H9 (cell line): ENCODE data around the gene BIRC6. TPM values are rescaled to one million over a fixed set of nuclear protein-coding genes. Genes with fewer than 3 reads are reported as not detected.
"Not testable (repeated sequence)": the region's sequence is repeated elsewhere in the genome, so short reads cannot be mapped to it uniquely, and the experiment has no call there.

Experiments used
- DNase-seq: peaks from one replicate; pipeline ENCODE4 v3.0.0-alpha.2; 2017
- H2AFZ ChIP-seq: one replicate; pipeline ENCODE4 v1.6.1; 2013; ENCODE audit warnings: mild to moderate bottlenecking, low read length, control low read depth, moderate library complexity
- H2AK5ac ChIP-seq: 2 replicates; pipeline ENCODE4 v1.6.1; 2013; ENCODE audit warnings: low read length, control low read depth, mixed read lengths; ENCODE audit not compliant: insufficient read length
- H2BK120ac ChIP-seq: one replicate; pipeline ENCODE4 v1.6.1; 2013; ENCODE audit warnings: low read depth, mild to moderate bottlenecking, low read length, control low read depth, inconsistent platforms; ENCODE audit not compliant: poor library complexity, severe bottlenecking
- H2BK12ac ChIP-seq: 2 replicates; pipeline ENCODE4 v1.6.1; 2013; ENCODE audit warnings: low read length, control low read depth, mixed read lengths, low read depth; ENCODE audit not compliant: insufficient read length
- H2BK15ac ChIP-seq: 2 replicates; pipeline ENCODE4 v1.6.1; 2013; ENCODE audit warnings: low read depth, low read length, control low read depth
- H2BK20ac ChIP-seq: one replicate; pipeline ENCODE4 v1.6.1; 2013; ENCODE audit warnings: low read depth, mild to moderate bottlenecking, low read length, control low read depth, inconsistent platforms; ENCODE audit not compliant: poor library complexity, severe bottlenecking
- H2BK5ac ChIP-seq: 2 replicates; pipeline ENCODE4 v1.6.1; 2013; ENCODE audit warnings: low read length, control low read depth, mixed read lengths; ENCODE audit not compliant: insufficient read length
- H3K14ac ChIP-seq: 2 replicates; pipeline ENCODE4 v1.6.1; 2013; ENCODE audit warnings: low read length, control low read depth; ENCODE audit not compliant: insufficient read depth
- H3K18ac ChIP-seq: 2 replicates; pipeline ENCODE4 v1.6.1; 2013; ENCODE audit warnings: low read depth, mild to moderate bottlenecking, mixed read lengths, low read length, control low read depth; ENCODE audit not compliant: insufficient read length
- H3K23ac ChIP-seq: 2 replicates; pipeline ENCODE4 v1.6.1; 2013; ENCODE audit warnings: low read length, control low read depth, mixed read lengths, low read depth; ENCODE audit not compliant: insufficient read length
- H3K23me2 ChIP-seq: 2 replicates; pipeline ENCODE4 v1.6.1; 2013; ENCODE audit warnings: low read depth, mild to moderate bottlenecking, mixed read lengths, low read length, control low read depth; ENCODE audit not compliant: insufficient read length, poor library complexity, severe bottlenecking
- H3K27ac ChIP-seq: 2 replicates; pipeline ENCODE4 v1.5.1; 2013; ENCODE audit warnings: low read length, control low read depth, mixed read lengths, low read depth; ENCODE audit not compliant: insufficient read length
- H3K27me3 ChIP-seq: 2 replicates; pipeline ENCODE4 v1.6.1; 2013; ENCODE audit warnings: low read length, control low read depth, inconsistent platforms; ENCODE audit not compliant: insufficient read depth
- H3K4ac ChIP-seq: 2 replicates; pipeline ENCODE4 v1.6.1; 2013; ENCODE audit warnings: low read depth, mild to moderate bottlenecking, control low read depth, inconsistent platforms, low read length, moderate library complexity
- H3K4me1 ChIP-seq: 2 replicates; pipeline ENCODE4 v1.6.1; 2013; ENCODE audit warnings: low read length, control low read depth, inconsistent platforms; ENCODE audit not compliant: insufficient read depth
- H3K4me2 ChIP-seq: 2 replicates; pipeline ENCODE4 v1.6.1; 2013; ENCODE audit warnings: low read length, control low read depth, mixed read lengths; ENCODE audit not compliant: insufficient read length, insufficient read depth
- H3K56ac ChIP-seq: 2 replicates; pipeline ENCODE4 v1.6.1; 2013; ENCODE audit warnings: low read depth, mild to moderate bottlenecking, mixed read lengths, low read length, control low read depth; ENCODE audit not compliant: insufficient read length
- H3K79me1 ChIP-seq: 2 replicates; pipeline ENCODE4 v1.6.1; 2013; ENCODE audit warnings: low read depth, mild to moderate bottlenecking, moderate library complexity, low read length, control low read depth, inconsistent platforms; ENCODE audit not compliant: insufficient read depth, poor library complexity, severe bottlenecking
- H3K79me2 ChIP-seq: 2 replicates; pipeline ENCODE4 v1.6.1; 2013; ENCODE audit warnings: low read length, control low read depth, inconsistent platforms; ENCODE audit not compliant: insufficient read depth
- H3K9ac ChIP-seq: 2 replicates; pipeline ENCODE4 v1.6.1; 2013; ENCODE audit warnings: low read length, control low read depth, mixed read lengths; ENCODE audit not compliant: insufficient read length; ENCODE audit errors: extremely low read depth
- H3K9me3 ChIP-seq: one replicate; pipeline ENCODE4 v1.6.1; 2013; ENCODE audit warnings: low read depth, low read length, inconsistent platforms; ENCODE audit not compliant: control insufficient read depth
- H3T11ph ChIP-seq: one replicate; pipeline ENCODE4 v1.6.1; 2013; ENCODE audit warnings: mild to moderate bottlenecking, low read length, control low read depth, inconsistent platforms
- H4K20me1 ChIP-seq: one replicate; pipeline ENCODE4 v1.6.1; 2013; ENCODE audit not compliant: control insufficient read depth, insufficient read length, insufficient read depth
- H4K5ac ChIP-seq: 2 replicates; pipeline ENCODE4 v1.6.1; 2013; ENCODE audit warnings: low read depth, mild to moderate bottlenecking, mixed read lengths, low read length, control low read depth; ENCODE audit not compliant: insufficient read length
- H4K8ac ChIP-seq: replicated peaks from 2 replicates; pipeline ENCODE4 v1.6.1; 2013; ENCODE audit warnings: low read length, control low read depth, mixed read lengths, low read depth; ENCODE audit not compliant: insufficient read length
- H4K91ac ChIP-seq: 2 replicates; pipeline ENCODE4 v1.6.1; 2013; ENCODE audit warnings: low read depth, mild to moderate bottlenecking, moderate library complexity, mixed read lengths, low read length, control low read depth; ENCODE audit not compliant: insufficient read length
- H3K27ac Mint-ChIP-seq, 3 experiments: 2 replicates in 2 of 3; 3 replicates in 1 of 3; pipeline ENCODE4 v1.8.0; 2020 to 2021; ENCODE audit warnings: mixed read lengths in 3 of 3, mild to moderate bottlenecking in 1 of 3, moderate library complexity in 1 of 3
- H3K27me3 Mint-ChIP-seq: 2 replicates; pipeline ENCODE4 v1.8.0; 2021; ENCODE audit warnings: low read depth, mild to moderate bottlenecking, moderate library complexity, mixed read lengths
- H3K36me3 Mint-ChIP-seq, 3 experiments: 2 replicates in 2 of 3; 3 replicates in 1 of 3; pipeline ENCODE4 v1.8.0; 2020 to 2021; ENCODE audit warnings: low read depth in 3 of 3, mixed read lengths in 3 of 3; ENCODE audit not compliant: insufficient read depth in 1 of 3
- H3K4me1 Mint-ChIP-seq, 2 experiments: 2 replicates each; pipeline ENCODE4 v1.8.0; 2020; ENCODE audit warnings: mixed read lengths in 2 of 2
- H3K4me3 Mint-ChIP-seq, 2 experiments: 2 replicates in 1 of 2; 3 replicates in 1 of 2; pipeline ENCODE4 v1.8.0; 2020 to 2021; ENCODE audit warnings: mild to moderate bottlenecking in 2 of 2, mixed read lengths in 2 of 2, moderate library complexity in 1 of 2
- H3K9me3 Mint-ChIP-seq, 2 experiments: 2 replicates in 1 of 2; 3 replicates in 1 of 2; pipeline ENCODE4 v1.8.0; 2020; ENCODE audit warnings: mild to moderate bottlenecking in 2 of 2, mixed read lengths in 2 of 2, moderate library complexity in 1 of 2
- WGBS: extraction: QIAGEN DNeasy Blood & Tissue Kit; methylation state at CpG from one replicate; pipeline ENCODE4 v1.1.7; 2013; ENCODE audit warnings: missing lambda C conversion rate, low lambda C conversion rate, mixed read lengths; ENCODE audit not compliant: insufficient read length; ENCODE audit errors: extremely low coverage; 5-methylcytosine and 5-hydroxymethylcytosine counted together
- total RNA-seq: library from RNA; stranded (reverse); gene quantifications from 2 replicates; pipeline ENCODE4 v1.2.1, GENCODE V29; 2021
- TF ChIP-seq, protein P1 (sequence below): fragments of 200-600 bp; sonication (generic); conservative IDR thresholded peaks from 3 replicates; pipeline ENCODE4 v1.8.0; 2021; ENCODE audit warnings: antibody characterized with exemption, mild to moderate bottlenecking

Gene BIRC6
- total RNA-seq, 1 experiment from 2014 or later: 78.8 TPM

DNA sequence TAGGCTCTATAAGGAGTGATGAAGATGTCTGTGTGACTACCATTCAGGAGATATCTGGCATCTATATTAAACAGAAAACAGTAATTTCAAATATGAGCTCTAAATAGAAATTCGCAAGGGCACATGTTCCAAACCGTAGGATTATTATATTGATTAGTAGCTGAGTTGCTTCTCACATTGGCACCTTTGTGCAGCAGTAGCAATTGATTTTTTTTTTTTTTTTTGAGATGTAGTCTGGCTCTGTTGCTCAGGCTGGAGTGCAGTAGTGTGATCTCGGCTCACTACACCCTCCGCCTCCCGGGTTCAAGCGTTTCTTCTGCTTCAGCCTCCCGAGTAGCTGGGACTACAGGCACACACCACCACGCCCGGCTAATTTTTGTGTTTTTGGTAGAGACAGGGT lies 12.4 kb downstream of the BIRC6 start:
- Mint-ChIP-seq H3K9me3 (no peaks in the 10 kb centered on the region), H3K27me3 (no peaks in the 10 kb centered on the region), H3K4me3 (no peak overlapping the region), H3K4me1 (peaks cover 0 to 4% of the 10 kb centered on the region in 2 experiments; a peak in 2 of 4 replicates), H3K27ac (no peak overlapping the region; a peak in 1 of 7 replicates), H3K36me3 (peaks cover 3 to 20% (median 5%) of the 10 kb centered on the region in 3 experiments; a peak in 3 of 7 replicates)
- Histone ChIP-seq H2BK20ac (no peak overlapping the region), H3K23ac (no peak overlapping the region), H4K91ac (no peak overlapping the region), H2AK5ac (no peak overlapping the region), H3K23me2 (no peaks in the 10 kb centered on the region), H3K14ac (no peak overlapping the region), H3K27ac (no peak overlapping the region), H3K9ac (no peak overlapping the region), H3K56ac (no peak overlapping the region), H2BK120ac (no peak overlapping the region), H3K4ac (no peak overlapping the region), H2BK5ac (no peak overlapping the region), H4K5ac (no peak overlapping the region), H3K79me1 (peaks cover 11% of the 10 kb centered on the region), H3K27me3 (no peaks in the 10 kb centered on the region), H2BK15ac (no peak overlapping the region), H3T11ph (no peak overlapping the region), H3K79me2 (peaks cover 55% of the 10 kb centered on the region; the same call in 1 of the 2 replicates), H2AFZ (no peak overlapping the region), H2BK12ac (no peak overlapping the region), H3K18ac (no peak overlapping the region), H3K4me2 (no peak overlapping the region), H4K8ac (no peak overlapping the region), H3K4me1 (no peaks in the 10 kb centered on the region), H3K9me3 (no peaks in the 10 kb centered on the region), H4K20me1 (no peaks in the 10 kb centered on the region)
- TF ChIP-seq, protein P1, sequence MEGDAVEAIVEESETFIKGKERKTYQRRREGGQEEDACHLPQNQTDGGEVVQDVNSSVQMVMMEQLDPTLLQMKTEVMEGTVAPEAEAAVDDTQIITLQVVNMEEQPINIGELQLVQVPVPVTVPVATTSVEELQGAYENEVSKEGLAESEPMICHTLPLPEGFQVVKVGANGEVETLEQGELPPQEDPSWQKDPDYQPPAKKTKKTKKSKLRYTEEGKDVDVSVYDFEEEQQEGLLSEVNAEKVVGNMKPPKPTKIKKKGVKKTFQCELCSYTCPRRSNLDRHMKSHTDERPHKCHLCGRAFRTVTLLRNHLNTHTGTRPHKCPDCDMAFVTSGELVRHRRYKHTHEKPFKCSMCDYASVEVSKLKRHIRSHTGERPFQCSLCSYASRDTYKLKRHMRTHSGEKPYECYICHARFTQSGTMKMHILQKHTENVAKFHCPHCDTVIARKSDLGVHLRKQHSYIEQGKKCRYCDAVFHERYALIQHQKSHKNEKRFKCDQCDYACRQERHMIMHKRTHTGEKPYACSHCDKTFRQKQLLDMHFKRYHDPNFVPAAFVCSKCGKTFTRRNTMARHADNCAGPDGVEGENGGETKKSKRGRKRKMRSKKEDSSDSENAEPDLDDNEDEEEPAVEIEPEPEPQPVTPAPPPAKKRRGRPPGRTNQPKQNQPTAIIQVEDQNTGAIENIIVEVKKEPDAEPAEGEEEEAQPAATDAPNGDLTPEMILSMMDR: no peak
- DNase-seq: no peak
- no CpG with 5 or more reads among the region's 9 CpGs for WGBS

DNA sequence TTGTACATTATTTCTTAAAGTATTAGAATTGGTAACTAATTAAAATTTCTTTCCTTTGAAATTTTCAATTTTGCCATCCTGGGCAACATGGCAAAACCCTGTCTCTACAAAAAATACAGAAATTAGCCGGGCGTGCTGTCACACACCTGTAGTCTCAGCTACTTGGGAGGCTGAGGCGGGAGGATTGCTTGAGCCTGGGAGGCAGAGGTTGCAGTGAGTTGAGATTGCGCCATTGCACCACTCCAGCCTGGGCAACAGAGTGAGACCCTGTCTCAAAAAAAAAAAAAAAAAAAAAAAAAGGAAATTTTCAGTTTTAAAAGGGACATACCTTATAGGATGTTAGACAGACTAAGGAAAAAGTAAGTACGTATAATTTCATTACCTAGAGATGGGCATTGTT lies 14.1 kb downstream of the BIRC6 start:
- H4K5ac ChIP-seq, H2AFZ ChIP-seq, H3K4me2 ChIP-seq, H3K27me3 Mint-ChIP-seq, H3T11ph ChIP-seq, H3K27me3 ChIP-seq, H3K18ac ChIP-seq, H2AK5ac ChIP-seq, H3K14ac ChIP-seq, H3K4me1 ChIP-seq, H3K4ac ChIP-seq, H2BK20ac ChIP-seq, DNase-seq, H3K9me3 ChIP-seq, H3K4me1 Mint-ChIP-seq, H3K9ac ChIP-seq, H3K23me2 ChIP-seq, H3K27ac Mint-ChIP-seq, H2BK15ac ChIP-seq, H3K9me3 Mint-ChIP-seq, H3K27ac ChIP-seq, H4K8ac ChIP-seq, H4K20me1 ChIP-seq, H4K91ac ChIP-seq, H3K4me3 Mint-ChIP-seq, H3K56ac ChIP-seq, H2BK120ac ChIP-seq, H2BK5ac ChIP-seq, H3K23ac ChIP-seq, H2BK12ac ChIP-seq: not testable (repeated sequence)
- peaks cover 11% of the 10 kb centered on the region for H3K79me1 ChIP-seq
- peaks cover 3 to 15% (median 5%) of the 10 kb centered on the region in 3 experiments; a peak in 3 of 7 replicates for H3K36me3 Mint-ChIP-seq
- peaks cover 55% of the 10 kb centered on the region; the same call in 1 of the 2 replicates for H3K79me2 ChIP-seq
- no CpG with 5 or more reads among the region's 5 CpGs for WGBS
